GM19395 (cell line): Measurements from ENCODE around the gene GEMIN5.

Experiments
- ATAC-seq: cut with Tn5 transposase; IDR thresholded peaks from one replicate; pipeline ENCODE4 v1.9.1; 2021; ENCODE audit warnings: mild to moderate bottlenecking, moderate library complexity; ENCODE audit not compliant: unreplicated experiment

GEMIN5 gene

DNA sequence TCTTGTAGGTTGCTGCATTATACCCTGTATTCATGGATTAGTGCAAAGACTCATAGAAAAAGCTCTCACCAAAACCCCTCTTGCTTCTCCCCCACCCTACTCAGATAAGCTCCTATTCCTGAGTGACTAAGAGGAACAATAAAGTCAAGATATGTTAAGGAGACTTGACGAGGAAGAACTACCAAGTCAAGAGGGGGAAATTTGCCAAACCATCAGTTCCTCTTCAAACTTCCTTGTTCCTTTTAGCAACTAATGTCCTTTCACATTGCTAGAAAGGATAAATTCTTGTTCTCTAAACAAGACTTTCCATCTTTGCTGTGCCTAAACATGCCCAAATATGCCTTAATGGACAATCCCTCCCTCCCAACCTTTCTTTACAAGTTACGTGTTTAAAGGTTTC, 52.6 kb downstream of the GEMIN5 start:
- ATAC-seq, result no peak

DNA sequence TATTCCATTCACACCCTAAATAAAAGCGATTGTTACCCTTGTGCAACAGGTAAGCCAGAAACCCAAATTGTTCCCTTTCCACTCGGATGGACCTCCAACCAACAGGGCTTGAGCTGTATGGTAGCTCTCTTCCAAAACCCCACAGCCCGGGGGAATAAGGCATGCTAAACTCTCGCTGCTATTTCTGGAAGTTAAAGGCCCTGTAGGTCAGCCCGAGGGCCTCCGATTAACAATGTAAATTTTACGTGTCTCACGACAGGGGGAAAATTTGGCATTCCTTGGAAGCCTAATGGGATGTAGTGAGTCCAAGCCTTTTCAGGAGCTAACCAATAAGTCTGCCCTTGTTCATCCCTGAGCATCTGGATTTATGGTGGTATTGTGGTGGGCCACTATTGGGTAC, 53.6 kb downstream of the GEMIN5 start:
- ATAC-seq, result no peak

DNA sequence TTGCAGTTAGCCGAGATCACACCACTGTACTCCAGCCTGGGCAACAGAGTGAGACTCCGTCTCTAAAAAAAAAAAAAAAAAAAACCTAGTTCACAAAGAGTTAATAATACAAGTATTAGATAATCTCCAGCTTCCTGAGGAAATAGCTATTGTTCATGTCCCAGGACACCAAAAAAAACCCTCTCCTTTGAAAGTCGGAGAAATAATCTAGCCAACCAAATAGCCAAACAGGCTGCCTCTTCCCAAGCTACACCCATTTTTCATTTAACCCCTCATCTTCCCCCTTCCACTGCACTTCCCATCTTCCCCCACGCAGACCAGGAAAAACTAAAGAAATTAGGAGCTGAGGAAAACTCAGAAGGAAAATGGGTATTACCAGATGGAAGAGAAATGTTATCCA, 56.0 kb downstream of the GEMIN5 start:
- no peak for ATAC-seq

DNA sequence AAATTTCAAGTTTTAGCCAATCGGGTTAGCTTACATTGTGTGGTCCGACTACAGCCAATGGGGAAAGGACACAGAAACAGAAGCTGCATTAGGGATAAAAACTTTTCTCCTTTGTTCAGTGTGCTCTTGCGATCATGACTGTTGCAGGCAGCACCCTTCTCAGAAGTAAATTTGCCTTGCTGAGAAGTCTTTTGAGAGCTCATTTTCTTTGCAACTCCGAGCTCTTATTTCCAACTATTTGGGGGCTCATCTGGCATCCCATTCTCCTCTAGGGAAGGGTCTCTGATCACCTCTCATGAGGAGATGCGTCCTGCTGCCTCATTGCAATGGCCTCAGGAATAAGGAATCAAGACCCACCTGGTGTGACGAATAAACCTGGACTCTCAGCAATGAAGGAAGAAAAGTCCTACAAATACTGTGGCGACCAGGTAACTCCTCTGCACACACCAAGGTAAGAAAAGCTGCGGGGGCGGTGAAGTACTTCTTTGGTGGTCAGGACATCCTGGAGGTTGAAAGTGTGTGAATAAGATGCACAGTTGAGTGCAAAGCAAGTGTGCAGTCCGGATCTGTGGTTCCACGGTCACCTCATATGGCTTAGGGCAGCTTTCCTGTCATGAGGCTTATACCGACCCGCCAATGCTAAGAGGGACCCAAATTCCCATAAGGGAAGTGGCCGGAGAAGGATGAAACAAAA, 59.2 kb downstream of the GEMIN5 start:
- no peak for ATAC-seq

DNA sequence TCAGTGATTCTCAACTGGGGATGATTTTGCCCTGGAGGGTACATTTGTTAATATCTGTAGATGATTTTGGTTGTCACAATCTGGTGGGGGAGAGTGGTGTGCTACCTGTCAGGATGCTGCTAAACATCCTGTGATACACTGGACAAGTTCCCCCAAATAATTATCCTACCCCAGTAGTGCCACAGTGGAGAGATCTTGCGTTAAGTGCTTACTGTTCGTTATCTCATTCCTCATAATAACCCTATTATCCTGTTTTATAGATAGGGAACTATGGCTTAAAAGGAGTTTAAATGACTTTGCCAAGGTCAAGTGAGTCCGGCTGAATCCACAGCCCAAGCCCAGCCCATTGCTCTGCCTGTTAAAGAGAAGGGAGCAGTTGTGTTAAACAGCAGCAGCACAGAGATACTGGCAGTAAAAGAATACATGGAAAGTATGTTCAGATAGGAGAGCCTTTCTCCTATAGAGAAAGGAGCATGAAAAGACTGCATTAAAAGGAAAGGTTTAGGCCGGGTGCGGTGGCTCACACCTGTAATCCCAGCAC, 64.2 kb downstream of the GEMIN5 start:
- ATAC-seq, result no peak

GRCh38 chr5:154871734-154872133, 66.3 kb downstream of the GEMIN5 start:
- ATAC-seq, result no peak

DNA sequence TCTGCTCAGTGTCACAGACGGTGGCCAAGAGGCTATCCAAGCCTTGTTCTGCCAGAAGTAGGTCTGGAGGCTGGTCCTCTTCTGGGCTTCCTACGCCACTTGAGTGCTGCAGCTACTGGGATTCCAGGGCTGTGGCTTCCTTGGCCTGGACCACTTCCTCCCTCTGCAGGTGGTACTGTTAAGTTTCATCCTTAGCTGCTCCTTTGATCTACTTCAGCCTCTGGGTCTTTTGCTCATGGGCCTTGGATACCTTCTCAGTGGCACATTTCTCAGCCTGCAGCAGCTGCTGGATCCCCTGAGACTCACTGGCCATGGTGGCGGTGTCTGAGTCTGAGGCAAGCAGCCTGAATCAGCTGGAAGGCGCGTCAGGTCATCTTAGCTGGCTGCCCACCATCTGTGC, 69.3 kb downstream of the GEMIN5 start:
- no peak for ATAC-seq

- ATAC-seq, result no peak
These were observed 71.2 kb downstream of the GEMIN5 start for GRCh38 chr5:154866841-154867240.

DNA sequence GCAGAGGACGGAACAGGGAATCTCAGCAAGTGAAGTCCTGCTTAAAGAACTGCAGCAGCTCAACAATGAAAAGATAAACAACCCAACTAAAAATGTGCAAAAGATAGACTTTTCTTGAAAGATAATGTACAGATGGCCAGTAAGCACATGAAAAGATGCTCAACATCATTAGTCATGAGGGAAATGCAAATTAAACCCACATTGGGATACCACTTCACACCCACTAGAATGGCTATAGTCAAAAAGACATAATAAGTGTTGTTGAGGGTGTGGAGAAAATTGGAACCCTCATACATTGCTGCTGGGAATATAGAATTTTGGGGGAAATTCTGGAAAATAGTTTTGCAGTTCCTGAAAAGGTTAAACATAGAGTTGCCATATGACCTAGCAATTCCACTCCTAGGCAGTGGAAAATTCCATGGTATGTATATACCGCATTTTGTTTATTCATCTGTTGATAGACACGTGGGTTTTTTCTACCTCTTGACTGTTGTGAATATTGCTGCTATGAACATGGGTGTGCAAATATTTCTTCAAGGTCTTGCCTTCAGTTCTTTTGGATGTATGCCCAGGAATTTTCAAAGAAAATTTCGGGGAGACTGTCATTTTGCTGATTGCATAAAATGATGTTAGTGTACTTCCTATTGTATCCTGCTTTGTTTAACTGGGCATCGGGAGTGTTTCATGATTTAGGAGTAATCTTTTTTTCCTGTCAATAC, 72.4 kb downstream of the GEMIN5 start:
- no peak for ATAC-seq

DNA sequence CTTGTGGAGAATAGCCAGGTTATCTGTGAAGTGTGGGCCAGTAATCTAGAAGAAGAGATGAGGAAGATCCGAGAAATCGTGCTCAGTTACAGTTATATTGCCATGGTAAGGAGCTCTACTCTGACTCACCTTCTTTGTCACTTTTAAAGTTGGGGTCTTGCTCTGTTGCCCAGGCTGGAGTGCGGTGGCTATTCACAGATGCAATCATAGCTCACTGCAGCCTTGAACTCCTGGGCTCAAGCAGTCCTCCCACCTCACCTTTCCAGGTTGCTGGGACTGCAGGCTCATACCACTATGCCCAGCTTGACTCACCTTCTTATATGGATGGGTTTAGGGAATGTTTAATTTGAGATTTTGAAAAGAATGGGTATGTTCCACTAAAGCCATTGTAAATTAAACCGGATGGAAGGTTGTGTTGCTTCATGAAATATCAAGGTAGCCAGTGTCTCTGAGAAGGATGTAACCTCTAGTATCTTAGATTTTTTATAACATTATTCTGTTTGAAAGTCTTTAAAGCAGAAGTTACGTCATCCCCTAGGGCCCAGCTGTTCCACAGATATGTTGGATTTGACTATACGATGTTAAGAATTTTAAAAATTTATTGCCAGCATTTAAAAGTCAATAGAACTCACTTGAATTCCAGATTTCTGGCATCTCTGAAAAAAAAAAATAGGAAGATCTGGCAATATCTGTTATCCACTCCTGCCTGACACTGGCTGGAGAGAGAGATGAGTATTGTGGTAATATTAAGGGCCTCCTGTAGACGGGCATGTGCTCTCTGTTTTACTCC, 74.5 kb downstream of the GEMIN5 start:
- ATAC-seq, result no peak

- ATAC-seq, result no peak
These were observed 75.2 kb downstream of the GEMIN5 start for GRCh38 chr5:154862766-154863165.

DNA sequence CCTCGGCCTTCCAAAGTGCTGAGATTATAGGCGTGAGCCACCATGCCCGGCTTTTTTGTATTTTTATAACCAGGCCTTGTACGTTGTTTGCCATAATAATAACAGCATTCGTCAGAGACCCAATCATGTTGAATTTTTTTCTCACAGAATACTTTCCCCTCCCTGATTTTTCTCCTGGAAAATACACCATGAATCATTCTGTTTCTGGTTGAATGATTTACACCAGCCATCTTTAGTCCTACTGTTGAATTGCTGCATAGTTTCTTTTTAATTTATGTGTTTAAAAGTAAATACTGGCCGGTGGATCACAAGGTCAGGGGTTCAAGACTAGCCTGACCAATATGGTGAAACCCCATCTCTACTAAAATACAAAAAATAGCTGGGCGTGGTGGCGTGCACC, 76.1 kb downstream of the GEMIN5 start:
- no peak for ATAC-seq

GRCh38 chr5:154860765-154861164, 77.2 kb downstream of the GEMIN5 start:
- ATAC-seq, result no peak

- no peak for ATAC-seq
These were observed 77.9 kb downstream of the GEMIN5 start for GRCh38 chr5:154860123-154860522.

DNA sequence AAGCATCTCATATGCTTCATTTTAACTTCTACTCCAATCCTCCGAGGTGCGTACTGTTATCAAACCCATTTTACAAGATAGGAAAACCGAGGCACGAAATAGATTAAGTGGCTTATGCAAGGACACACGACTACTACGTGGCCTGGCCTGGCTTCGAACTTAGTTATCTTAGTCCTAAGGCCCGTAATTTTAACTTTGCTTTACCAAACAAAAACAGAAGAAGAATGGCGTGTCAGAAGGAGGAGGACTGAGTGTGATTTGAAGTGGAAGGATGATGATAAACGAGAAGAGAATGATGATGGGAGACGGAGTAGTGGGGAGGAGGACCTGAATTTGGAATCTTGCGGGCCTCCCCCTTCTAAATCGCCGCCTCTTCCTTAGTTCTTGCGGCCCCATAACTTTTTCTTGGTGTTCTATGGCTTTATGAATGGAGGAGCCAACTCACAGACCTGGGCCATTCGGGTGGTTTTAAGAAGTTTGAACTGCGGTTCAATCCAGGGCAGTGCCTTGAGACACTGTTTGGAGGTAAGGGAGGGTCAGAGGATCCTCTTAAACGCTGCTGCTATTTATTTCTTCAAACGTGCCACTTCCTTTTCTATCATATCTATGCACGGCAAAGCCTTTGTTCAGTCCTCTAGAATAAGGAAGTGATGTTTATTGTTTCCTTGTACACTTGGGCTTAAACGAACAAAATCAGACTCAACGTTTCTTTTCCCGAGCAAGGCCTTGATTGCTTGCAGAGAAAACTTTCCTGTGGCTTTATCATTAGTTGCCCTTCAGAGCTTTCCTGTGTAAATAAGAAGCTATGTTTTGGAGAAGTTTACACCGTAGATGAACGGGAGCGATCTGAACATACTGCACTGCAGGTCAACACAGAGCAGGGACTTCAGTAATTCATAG, 78.8 kb downstream of the GEMIN5 start:
- no peak for ATAC-seq

- ATAC-seq, result peak; percentile 72
These were observed 79.6 kb downstream of the GEMIN5 start, which contains the start of gene CNOT8 for GRCh38 chr5:154858297-154858971. Gene CNOT8 (plus strand): TSS chr5:154858627. CDS start chr5:154863279, 4,652 bp downstream.

DNA sequence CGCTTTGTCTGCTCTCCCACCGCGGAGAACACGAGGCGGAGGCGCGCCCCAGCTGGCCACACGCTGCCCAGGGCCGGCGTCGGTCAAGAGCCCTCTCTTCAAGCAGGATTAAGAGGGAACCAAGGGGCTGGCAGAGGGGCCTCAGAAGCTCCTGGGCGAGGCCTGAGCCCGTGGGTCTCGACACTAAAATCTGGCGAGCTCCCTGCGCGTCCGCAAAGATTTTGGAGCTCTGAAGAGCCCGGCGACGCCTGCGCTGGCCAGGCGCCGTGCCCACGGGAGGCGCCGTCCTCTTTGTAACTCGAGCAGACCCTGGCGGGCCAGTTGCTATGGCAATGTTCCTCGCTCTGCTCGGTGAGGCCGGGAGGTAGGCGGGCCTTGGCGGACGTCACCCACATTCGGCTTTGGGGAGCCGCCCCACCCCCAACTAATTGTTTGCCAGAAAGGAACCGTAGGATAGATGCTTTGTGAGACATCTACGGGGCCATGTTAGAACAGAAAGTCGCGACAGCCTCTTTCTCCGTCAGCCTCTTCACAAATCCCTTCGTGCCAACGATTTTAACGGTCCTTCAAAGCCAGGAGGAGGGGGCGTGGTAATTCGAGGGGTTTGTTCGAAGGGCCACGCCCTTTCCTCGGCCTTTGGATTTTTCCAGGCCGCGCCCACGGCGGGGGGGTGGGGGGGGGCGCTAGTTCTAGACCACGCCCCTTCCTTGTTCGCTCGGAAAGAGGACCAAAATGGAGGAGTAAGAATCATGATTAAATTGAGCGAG, 80.3 kb downstream of the GEMIN5 start:
- peak; percentile 66 for ATAC-seq

DNA sequence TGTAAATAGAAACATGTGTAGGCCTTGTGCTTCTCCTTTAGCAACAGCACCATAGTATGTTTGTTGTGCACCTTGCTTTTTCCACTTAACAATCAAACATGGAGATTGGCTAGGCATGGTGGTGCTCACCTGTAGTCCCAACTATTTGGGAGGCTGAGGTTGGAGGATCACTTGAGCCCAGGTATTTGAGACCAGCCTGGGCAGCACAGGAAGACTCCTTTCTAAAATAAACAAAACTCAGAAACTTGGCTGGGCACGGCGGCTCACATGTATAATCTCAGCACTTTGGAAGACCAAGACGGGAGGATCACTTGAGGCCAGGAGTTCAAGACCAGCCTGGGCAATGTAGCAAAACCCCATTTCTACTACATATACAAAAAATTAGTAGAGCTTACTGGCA, 86.7 kb downstream of the GEMIN5 start:
- ATAC-seq, result no peak
